GM23338 (cell line): Measurements from ENCODE around the gene DNAJC13. TPM values are rescaled to one million over a fixed set of nuclear protein-coding genes. Genes with fewer than 3 reads are reported as not detected.

Source experiments
- ATAC-seq: fragments of 200-7000 bp; cut with Tn5 transposase; 3 replicates; pipeline ENCODE4 v1.9.1; 2020
- DNase-seq: peaks from one replicate; pipeline ENCODE4 v3.0.0-alpha.2; 2015; ENCODE audit warnings: low spot score
- H2AFZ ChIP-seq: fragments of 200-600 bp; sonication (generic); 2 replicates; pipeline ENCODE4 v1.8.0; 2016; ENCODE audit warnings: antibody characterized with exemption, mild to moderate bottlenecking, moderate library complexity
- H3F3A ChIP-seq: fragments of 200-600 bp; sonication (generic); replicated peaks from 2 replicates; pipeline ENCODE4 v1.8.0; 2017; ENCODE audit warnings: antibody characterized with exemption, mixed run types, low read depth
- H3K27ac ChIP-seq: fragments of 200-600 bp; sonication (generic); 2 replicates; pipeline ENCODE4 v1.6.1; 2016; ENCODE audit warnings: low read depth
- H3K27me3 ChIP-seq: fragments of 200-600 bp; sonication (generic); 2 replicates; pipeline ENCODE4 v1.8.0; 2016; ENCODE audit warnings: mild to moderate bottlenecking, mixed run types, moderate library complexity; ENCODE audit not compliant: insufficient read depth
- H3K36me3 ChIP-seq: fragments of 200-600 bp; sonication (generic); 2 replicates; pipeline ENCODE4 v1.8.0; 2016; ENCODE audit warnings: mild to moderate bottlenecking; ENCODE audit not compliant: insufficient read depth
- H3K4me1 ChIP-seq: fragments of 200-600 bp; sonication (generic); 2 replicates; pipeline ENCODE4 v1.8.0; 2016; ENCODE audit warnings: mild to moderate bottlenecking, moderate library complexity; ENCODE audit not compliant: insufficient read depth
- H3K4me2 ChIP-seq: fragments of 200-600 bp; sonication (generic); 2 replicates; pipeline ENCODE4 v1.7.1; 2017; ENCODE audit warnings: mixed run types
- H3K4me3 ChIP-seq: fragments of 200-600 bp; sonication (generic); 2 replicates; pipeline ENCODE4 v1.6.1; 2016; ENCODE audit warnings: mixed run types
- H3K79me2 ChIP-seq: fragments of 200-600 bp; sonication (generic); replicated peaks from 2 replicates; pipeline ENCODE4 v1.8.0; 2017; ENCODE audit warnings: mild to moderate bottlenecking; ENCODE audit not compliant: insufficient read depth
- H3K9me2 ChIP-seq: fragments of 200-600 bp; sonication (generic); 2 replicates; pipeline ENCODE4 v1.8.0; 2017; ENCODE audit not compliant: insufficient read depth
- H4K20me1 ChIP-seq: fragments of 200-600 bp; sonication (generic); replicated peaks from 2 replicates; pipeline ENCODE4 v1.8.0; 2017; ENCODE audit warnings: mild to moderate bottlenecking; ENCODE audit not compliant: insufficient read depth
- H3K27ac Mint-ChIP-seq: 2 replicates; pipeline ENCODE4 v1.8.0; 2020; ENCODE audit warnings: inconsistent platforms, mild to moderate bottlenecking, moderate library complexity, mixed read lengths
- H3K27me3 Mint-ChIP-seq: 3 replicates; pipeline ENCODE4 v1.8.0; 2022; ENCODE audit warnings: low read depth, mild to moderate bottlenecking, moderate library complexity, mixed read lengths, inconsistent platforms; ENCODE audit not compliant: insufficient read depth, poor library complexity
- H3K36me3 Mint-ChIP-seq: 3 replicates; pipeline ENCODE4 v1.8.0; 2021; ENCODE audit warnings: low read depth, mild to moderate bottlenecking, inconsistent platforms, moderate library complexity, mixed read lengths
- H3K4me1 Mint-ChIP-seq: 3 replicates; pipeline ENCODE4 v1.8.0; 2020; ENCODE audit warnings: mild to moderate bottlenecking, inconsistent platforms, mixed read lengths
- H3K4me3 Mint-ChIP-seq: 3 replicates; pipeline ENCODE4 v1.8.0; 2021; ENCODE audit warnings: moderate library complexity, mild to moderate bottlenecking, inconsistent platforms, mixed read lengths
- H3K9me3 Mint-ChIP-seq: 3 replicates; pipeline ENCODE4 v1.8.0; 2020; ENCODE audit warnings: moderate library complexity, mild to moderate bottlenecking, inconsistent platforms, mixed read lengths
- CREB1 ChIP-seq: fragments of 250-450 bp; sonication (Bioruptor Pico); IDR thresholded peaks from 2 replicates; pipeline ENCODE4 v1.5.0; 2020; ENCODE audit warnings: low read depth, mild to moderate bottlenecking, moderate library complexity
- EZH2 ChIP-seq: fragments of 200-600 bp; sonication (generic); IDR thresholded peaks from one replicate; pipeline ENCODE4 v1.8.0; 2017; ENCODE audit warnings: antibody characterized with exemption, mild to moderate bottlenecking, low read depth; ENCODE audit not compliant: unreplicated experiment
- EZH2phosphoT487 ChIP-seq: fragments of 200-600 bp; sonication (generic); IDR thresholded peaks from one replicate; pipeline ENCODE4 v1.8.1; 2018; ENCODE audit warnings: antibody characterized with exemption; ENCODE audit not compliant: unreplicated experiment
- JUNB ChIP-seq: IDR thresholded peaks from one replicate; pipeline ENCODE4 v1.6.1; 2016; ENCODE audit warnings: antibody characterized with exemption; ENCODE audit not compliant: unreplicated experiment
- NANOG ChIP-seq: IDR thresholded peaks from 2 replicates; pipeline ENCODE4 v1.6.1; 2016; ENCODE audit warnings: antibody characterized with exemption, borderline replicate concordance
- POLR2AphosphoS5 ChIP-seq: IDR thresholded peaks from 2 replicates; pipeline ENCODE4 v1.6.1; 2016; ENCODE audit warnings: antibody characterized with exemption, low read depth
- STAT1 ChIP-seq: IDR thresholded peaks from one replicate; pipeline ENCODE4 v1.6.1; 2016; ENCODE audit warnings: antibody characterized with exemption; ENCODE audit not compliant: unreplicated experiment
- ZNF114 ChIP-seq: fragments of 250-450 bp; sonication (Bioruptor Pico); IDR thresholded peaks from 2 replicates; pipeline ENCODE4 v1.5.0; 2020; ENCODE audit warnings: mild to moderate bottlenecking, moderate library complexity
- ZNF331 ChIP-seq: fragments of 250-450 bp; sonication (Bioruptor Pico); IDR thresholded peaks from 2 replicates; pipeline ENCODE4 v1.5.0; 2020; ENCODE audit warnings: low read depth, mild to moderate bottlenecking, moderate library complexity
- polyA plus RNA-seq: library from polyadenylated mRNA; unstranded; fragments of >200 nt; fragmentation: Nextera tagmentation; extraction: Ambion mirVana; gene quantifications from 2 replicates; pipeline ENCODE4 v1.2.1, GENCODE V29; 2016
- total RNA-seq: library from RNA; depleted of rRNA; stranded (reverse); fragments of >200 nt; shearing (Covaris generic); gene quantifications from 2 replicates; pipeline ENCODE4 v1.2.3, GENCODE V29; 2014
- TF ChIP-seq, protein P1 (sequence below): IDR thresholded peaks from 2 replicates; pipeline ENCODE4 v1.6.1; 2016; ENCODE audit warnings: antibody characterized with exemption
- TF ChIP-seq, protein P2 (sequence below): IDR thresholded peaks from one replicate; pipeline ENCODE4 v1.6.1; 2018; ENCODE audit warnings: antibody characterized with exemption; ENCODE audit not compliant: unreplicated experiment
- TF ChIP-seq, protein P3 (sequence below), 2 experiments: fragments of 200-600 bp in 1 of 2; sonication (generic) in 1 of 2; conservative IDR thresholded peaks; 2 replicates each; pipeline versions ENCODE4 v1.5.1 to v1.6.1; 2016 to 2017; ENCODE audit warnings: antibody characterized with exemption in 2 of 2, low read depth in 2 of 2, mild to moderate bottlenecking in 2 of 2, moderate library complexity in 1 of 2
- TF ChIP-seq, protein P4 (sequence below): fragments of 250-450 bp; sonication (Bioruptor Pico); IDR thresholded peaks from 2 replicates; pipeline ENCODE4 v1.5.0; 2020; ENCODE audit warnings: mild to moderate bottlenecking, moderate library complexity

The DNAJC13 gene
- total and polyA plus RNA-seq, 2 experiments from 2014 or later = 8.3 to 33.6 TPM

DNA sequence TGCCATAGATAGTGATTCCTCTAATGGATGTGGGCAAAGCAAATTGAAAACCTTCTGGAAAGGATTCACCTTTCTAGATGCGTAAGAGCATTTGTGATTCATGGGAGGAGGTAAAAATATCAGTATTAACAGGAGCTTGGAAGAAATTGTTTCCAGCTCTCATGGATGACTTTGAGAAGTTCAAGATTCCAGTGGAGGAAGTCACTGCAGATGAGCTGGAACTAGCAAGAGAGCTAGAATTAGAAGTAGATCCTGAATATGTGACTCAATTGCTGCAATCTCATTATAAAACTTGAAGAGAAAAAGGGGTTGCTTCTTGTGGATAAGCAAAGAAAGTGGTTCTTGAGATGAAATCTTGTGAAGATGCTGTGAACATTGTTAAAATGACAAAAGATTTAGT is 91.8 kb downstream of the DNAJC13 start:
- no peak for DNase-seq
- no peaks in the 10 kb centered on the region for H3K27me3 ChIP-seq
- no peaks in the 10 kb centered on the region for H3K9me2 ChIP-seq
- no peak overlapping the region for H3K4me3 ChIP-seq
- no peak overlapping the region for H2AFZ ChIP-seq
- H3K27ac ChIP-seq = no peak overlapping the region
- no peak overlapping the region for H3K27ac Mint-ChIP-seq
- H3K4me1 ChIP-seq = no peaks in the 10 kb centered on the region
- H3K36me3 Mint-ChIP-seq = peaks cover 31% of the 10 kb centered on the region
- H3F3A ChIP-seq = no peaks in the 10 kb centered on the region
- no peaks in the 10 kb centered on the region for H3K4me1 Mint-ChIP-seq
- peaks cover 42% of the 10 kb centered on the region; the same call in 1 of the 2 replicates for H3K36me3 ChIP-seq
- no peak overlapping the region for H3K4me3 Mint-ChIP-seq
- H4K20me1 ChIP-seq = no peaks in the 10 kb centered on the region; the same call in 1 of the 2 replicates
- no peak for ATAC-seq
- H3K79me2 ChIP-seq = no peaks in the 10 kb centered on the region
- no peaks in the 10 kb centered on the region for H3K9me3 Mint-ChIP-seq
- H3K27me3 Mint-ChIP-seq = no peaks in the 10 kb centered on the region
- H3K4me2 ChIP-seq = no peak overlapping the region
- TF ChIP-seq EZH2 = no peak
- TF ChIP-seq, protein P1, sequence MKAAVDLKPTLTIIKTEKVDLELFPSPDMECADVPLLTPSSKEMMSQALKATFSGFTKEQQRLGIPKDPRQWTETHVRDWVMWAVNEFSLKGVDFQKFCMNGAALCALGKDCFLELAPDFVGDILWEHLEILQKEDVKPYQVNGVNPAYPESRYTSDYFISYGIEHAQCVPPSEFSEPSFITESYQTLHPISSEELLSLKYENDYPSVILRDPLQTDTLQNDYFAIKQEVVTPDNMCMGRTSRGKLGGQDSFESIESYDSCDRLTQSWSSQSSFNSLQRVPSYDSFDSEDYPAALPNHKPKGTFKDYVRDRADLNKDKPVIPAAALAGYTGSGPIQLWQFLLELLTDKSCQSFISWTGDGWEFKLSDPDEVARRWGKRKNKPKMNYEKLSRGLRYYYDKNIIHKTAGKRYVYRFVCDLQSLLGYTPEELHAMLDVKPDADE = no peak
- TF ChIP-seq ZNF114 (CRISPR knock-in tag) = no peak
- no peak for TF ChIP-seq ZNF331
- TF ChIP-seq EZH2phosphoT487 = no peak
- no peak for TF ChIP-seq POLR2AphosphoS5
- TF ChIP-seq, protein P2, sequence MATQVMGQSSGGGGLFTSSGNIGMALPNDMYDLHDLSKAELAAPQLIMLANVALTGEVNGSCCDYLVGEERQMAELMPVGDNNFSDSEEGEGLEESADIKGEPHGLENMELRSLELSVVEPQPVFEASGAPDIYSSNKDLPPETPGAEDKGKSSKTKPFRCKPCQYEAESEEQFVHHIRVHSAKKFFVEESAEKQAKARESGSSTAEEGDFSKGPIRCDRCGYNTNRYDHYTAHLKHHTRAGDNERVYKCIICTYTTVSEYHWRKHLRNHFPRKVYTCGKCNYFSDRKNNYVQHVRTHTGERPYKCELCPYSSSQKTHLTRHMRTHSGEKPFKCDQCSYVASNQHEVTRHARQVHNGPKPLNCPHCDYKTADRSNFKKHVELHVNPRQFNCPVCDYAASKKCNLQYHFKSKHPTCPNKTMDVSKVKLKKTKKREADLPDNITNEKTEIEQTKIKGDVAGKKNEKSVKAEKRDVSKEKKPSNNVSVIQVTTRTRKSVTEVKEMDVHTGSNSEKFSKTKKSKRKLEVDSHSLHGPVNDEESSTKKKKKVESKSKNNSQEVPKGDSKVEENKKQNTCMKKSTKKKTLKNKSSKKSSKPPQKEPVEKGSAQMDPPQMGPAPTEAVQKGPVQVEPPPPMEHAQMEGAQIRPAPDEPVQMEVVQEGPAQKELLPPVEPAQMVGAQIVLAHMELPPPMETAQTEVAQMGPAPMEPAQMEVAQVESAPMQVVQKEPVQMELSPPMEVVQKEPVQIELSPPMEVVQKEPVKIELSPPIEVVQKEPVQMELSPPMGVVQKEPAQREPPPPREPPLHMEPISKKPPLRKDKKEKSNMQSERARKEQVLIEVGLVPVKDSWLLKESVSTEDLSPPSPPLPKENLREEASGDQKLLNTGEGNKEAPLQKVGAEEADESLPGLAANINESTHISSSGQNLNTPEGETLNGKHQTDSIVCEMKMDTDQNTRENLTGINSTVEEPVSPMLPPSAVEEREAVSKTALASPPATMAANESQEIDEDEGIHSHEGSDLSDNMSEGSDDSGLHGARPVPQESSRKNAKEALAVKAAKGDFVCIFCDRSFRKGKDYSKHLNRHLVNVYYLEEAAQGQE = no peak
- TF ChIP-seq, protein P3, sequence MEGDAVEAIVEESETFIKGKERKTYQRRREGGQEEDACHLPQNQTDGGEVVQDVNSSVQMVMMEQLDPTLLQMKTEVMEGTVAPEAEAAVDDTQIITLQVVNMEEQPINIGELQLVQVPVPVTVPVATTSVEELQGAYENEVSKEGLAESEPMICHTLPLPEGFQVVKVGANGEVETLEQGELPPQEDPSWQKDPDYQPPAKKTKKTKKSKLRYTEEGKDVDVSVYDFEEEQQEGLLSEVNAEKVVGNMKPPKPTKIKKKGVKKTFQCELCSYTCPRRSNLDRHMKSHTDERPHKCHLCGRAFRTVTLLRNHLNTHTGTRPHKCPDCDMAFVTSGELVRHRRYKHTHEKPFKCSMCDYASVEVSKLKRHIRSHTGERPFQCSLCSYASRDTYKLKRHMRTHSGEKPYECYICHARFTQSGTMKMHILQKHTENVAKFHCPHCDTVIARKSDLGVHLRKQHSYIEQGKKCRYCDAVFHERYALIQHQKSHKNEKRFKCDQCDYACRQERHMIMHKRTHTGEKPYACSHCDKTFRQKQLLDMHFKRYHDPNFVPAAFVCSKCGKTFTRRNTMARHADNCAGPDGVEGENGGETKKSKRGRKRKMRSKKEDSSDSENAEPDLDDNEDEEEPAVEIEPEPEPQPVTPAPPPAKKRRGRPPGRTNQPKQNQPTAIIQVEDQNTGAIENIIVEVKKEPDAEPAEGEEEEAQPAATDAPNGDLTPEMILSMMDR (conservative IDR thresholded peaks at IDR 0.05; ENCODE audit: low read depth in 2 of 2) = no peak
- no peak for TF ChIP-seq CREB1 (CRISPR knock-in tag)
- TF ChIP-seq, protein P4, sequence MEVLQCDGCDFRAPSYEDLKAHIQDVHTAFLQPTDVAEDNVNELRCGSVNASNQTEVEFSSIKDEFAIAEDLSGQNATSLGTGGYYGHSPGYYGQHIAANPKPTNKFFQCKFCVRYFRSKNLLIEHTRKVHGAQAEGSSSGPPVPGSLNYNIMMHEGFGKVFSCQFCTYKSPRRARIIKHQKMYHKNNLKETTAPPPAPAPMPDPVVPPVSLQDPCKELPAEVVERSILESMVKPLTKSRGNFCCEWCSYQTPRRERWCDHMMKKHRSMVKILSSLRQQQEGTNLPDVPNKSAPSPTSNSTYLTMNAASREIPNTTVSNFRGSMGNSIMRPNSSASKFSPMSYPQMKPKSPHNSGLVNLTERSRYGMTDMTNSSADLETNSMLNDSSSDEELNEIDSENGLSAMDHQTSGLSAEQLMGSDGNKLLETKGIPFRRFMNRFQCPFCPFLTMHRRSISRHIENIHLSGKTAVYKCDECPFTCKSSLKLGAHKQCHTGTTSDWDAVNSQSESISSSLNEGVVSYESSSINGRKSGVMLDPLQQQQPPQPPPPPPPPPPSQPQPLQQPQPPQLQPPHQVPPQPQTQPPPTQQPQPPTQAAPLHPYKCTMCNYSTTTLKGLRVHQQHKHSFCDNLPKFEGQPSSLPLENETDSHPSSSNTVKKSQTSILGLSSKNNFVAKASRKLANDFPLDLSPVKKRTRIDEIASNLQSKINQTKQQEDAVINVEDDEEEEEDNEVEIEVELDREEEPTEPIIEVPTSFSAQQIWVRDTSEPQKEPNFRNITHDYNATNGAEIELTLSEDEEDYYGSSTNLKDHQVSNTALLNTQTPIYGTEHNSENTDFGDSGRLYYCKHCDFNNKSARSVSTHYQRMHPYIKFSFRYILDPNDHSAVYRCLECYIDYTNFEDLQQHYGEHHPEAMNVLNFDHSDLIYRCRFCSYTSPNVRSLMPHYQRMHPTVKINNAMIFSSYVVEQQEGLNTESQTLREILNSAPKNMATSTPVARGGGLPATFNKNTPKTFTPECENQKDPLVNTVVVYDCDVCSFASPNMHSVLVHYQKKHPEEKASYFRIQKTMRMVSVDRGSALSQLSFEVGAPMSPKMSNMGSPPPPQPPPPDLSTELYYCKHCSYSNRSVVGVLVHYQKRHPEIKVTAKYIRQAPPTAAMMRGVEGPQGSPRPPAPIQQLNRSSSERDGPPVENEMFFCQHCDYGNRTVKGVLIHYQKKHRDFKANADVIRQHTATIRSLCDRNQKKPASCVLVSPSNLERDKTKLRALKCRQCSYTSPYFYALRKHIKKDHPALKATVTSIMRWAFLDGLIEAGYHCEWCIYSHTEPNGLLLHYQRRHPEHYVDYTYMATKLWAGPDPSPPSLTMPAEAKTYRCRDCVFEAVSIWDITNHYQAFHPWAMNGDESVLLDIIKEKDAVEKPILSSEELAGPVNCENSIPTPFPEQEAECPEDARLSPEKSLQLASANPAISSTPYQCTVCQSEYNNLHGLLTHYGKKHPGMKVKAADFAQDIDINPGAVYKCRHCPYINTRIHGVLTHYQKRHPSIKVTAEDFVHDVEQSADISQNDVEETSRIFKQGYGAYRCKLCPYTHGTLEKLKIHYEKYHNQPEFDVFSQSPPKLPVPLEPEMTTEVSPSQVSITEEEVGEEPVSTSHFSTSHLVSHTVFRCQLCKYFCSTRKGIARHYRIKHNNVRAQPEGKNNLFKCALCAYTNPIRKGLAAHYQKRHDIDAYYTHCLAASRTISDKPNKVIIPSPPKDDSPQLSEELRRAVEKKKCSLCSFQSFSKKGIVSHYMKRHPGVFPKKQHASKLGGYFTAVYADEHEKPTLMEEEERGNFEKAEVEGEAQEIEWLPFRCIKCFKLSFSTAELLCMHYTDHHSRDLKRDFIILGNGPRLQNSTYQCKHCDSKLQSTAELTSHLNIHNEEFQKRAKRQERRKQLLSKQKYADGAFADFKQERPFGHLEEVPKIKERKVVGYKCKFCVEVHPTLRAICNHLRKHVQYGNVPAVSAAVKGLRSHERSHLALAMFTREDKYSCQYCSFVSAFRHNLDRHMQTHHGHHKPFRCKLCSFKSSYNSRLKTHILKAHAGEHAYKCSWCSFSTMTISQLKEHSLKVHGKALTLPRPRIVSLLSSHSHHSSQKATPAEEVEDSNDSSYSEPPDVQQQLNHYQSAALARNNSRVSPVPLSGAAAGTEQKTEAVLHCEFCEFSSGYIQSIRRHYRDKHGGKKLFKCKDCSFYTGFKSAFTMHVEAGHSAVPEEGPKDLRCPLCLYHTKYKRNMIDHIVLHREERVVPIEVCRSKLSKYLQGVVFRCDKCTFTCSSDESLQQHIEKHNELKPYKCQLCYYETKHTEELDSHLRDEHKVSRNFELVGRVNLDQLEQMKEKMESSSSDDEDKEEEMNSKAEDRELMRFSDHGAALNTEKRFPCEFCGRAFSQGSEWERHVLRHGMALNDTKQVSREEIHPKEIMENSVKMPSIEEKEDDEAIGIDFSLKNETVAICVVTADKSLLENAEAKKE (CRISPR knock-in tag) = no peak
- no peak for TF ChIP-seq JUNB
- no peak for TF ChIP-seq STAT1
- TF ChIP-seq NANOG = no peak
